Stimulated activated CD8-positive, alpha-beta memory T cell treated with anti-CD3 and anti-CD28 coated beads, Interleukin-15, amount 100 ng/mL, for 48 hours (primary cell): ENCODE measurements around the gene SHROOM1.
"Not testable (repeated sequence)": the region's sequence is repeated elsewhere in the genome, so short reads cannot be mapped to it uniquely, and the experiment has no call there.

Experiments used
- DNase-seq, 2 donors: peaks; one replicate each; pipeline ENCODE4 v3.0.0-alpha.2; 2020; ENCODE audit warnings: low read depth in 2 of 2

SHROOM1 gene, protein sequence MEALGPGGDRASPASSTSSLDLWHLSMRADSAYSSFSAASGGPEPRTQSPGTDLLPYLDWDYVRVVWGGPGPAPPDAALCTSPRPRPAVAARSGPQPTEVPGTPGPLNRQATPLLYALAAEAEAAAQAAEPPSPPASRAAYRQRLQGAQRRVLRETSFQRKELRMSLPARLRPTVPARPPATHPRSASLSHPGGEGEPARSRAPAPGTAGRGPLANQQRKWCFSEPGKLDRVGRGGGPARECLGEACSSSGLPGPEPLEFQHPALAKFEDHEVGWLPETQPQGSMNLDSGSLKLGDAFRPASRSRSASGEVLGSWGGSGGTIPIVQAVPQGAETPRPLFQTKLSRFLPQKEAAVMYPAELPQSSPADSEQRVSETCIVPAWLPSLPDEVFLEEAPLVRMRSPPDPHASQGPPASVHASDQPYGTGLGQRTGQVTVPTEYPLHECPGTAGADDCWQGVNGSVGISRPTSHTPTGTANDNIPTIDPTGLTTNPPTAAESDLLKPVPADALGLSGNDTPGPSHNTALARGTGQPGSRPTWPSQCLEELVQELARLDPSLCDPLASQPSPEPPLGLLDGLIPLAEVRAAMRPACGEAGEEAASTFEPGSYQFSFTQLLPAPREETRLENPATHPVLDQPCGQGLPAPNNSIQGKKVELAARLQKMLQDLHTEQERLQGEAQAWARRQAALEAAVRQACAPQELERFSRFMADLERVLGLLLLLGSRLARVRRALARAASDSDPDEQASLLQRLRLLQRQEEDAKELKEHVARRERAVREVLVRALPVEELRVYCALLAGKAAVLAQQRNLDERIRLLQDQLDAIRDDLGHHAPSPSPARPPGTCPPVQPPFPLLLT

DNA sequence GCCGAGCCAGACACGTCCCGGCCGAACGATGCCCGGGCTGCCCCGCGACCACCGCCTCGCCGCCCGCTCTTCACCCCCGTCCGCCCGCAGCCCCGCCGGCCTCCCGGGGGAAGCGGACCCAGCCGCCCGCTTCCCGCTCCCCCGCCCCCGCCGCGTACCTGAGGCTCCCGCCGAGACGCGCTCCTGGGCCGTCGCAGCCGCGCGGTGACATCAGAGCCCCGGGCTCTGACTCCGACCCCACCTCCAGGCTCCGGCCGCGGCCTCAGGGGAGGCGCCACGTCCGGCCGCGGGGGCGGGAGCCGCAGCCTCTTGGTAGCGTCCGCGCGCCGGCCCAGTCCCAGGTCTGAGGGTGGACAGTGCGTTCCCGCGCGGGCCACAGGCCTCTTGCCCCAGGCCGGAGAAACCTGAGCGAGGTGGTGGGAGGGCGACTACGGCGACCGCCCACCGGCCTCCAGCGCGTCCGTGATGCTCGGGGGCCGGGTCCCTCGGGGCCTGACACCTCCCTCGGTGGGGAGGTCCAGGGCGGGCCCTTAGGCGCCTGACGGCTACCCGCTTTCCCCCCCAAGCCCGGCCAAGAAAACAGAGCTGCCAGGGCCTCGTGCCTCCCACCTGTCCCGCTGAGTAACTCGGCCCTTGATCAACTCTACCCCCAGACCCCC, at the start of gene SHROOM1:
Gene SHROOM1 (minus strand): TSS at position 212 of the 659 bp plus-strand sequence. CDS start 4,507 bp downstream, outside the sequence.
- DNase-seq = no peak

DNA sequence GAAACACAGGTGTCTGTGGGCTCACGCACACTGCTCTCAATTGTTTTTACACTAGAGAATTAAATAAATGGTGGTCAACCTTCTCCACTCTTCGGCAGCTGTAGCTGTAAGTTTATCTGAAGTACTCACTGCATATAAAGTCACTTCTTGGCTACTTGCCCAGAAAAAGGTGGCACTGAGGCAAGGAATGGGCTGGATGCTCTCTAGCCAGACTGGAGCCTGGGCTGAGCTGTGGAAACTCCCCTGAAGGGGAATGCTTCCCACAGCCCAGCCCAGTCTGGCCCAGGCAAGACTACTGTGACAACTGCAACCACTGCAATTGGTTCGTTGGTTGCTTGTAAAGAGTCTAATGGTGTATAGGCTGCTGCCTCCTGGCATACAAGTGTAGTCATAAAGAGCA, 47.5 kb upstream of the SHROOM1 start:
- no peak for DNase-seq

DNA sequence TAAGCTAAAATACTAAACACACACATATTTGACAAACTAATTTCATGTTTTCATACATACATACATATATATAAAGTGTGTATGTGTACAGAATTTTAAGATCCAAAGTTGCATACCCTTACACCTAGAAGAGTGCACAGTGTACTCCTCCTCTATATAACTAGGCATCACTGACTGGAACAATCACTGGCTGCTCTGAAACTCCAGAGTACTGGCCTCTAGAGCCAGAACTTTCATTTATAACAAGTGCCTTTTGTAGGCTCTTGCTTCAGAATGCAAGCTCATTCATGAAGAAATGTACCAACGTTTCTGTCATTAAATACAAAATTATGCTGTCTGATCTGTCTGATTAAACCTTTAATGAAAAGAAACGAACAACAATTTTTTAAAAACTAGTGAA, 47.0 kb upstream of the SHROOM1 start:
- DNase-seq = no peak

DNA sequence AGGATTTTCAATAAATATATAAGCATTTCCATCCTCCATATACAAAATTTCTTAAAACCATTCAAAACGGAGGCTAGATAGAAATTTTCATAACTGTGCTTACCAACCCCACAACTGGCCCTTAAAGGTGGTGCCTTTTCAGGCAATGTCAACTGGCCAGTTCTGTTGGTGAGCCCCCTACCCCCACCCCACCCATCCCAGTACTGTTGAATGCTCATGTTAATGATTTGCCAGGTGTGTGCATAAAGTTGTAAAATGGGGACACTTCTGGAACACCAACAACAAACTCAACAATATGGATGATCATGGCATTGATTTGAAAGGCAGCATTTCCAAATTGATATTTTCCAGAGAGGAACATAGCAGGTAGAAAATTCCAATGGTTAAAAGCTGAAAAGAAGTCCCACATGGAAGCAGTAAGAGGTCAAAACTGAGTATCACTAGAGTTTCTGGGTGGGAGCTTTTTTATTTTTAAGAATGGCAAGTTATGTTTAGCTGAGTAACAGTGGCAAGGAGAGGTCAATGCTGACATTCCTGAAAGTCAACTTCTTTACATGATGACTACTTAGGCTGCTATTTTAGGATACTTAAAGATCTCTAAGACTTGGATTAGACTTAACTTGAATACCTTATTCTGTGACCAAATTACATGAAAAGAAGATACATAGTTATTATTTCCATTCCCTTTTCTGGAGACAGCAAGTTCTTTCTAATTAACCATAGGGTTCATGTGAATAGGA, 45.7 kb upstream of the SHROOM1 start:
- DNase-seq = no peak

DNA sequence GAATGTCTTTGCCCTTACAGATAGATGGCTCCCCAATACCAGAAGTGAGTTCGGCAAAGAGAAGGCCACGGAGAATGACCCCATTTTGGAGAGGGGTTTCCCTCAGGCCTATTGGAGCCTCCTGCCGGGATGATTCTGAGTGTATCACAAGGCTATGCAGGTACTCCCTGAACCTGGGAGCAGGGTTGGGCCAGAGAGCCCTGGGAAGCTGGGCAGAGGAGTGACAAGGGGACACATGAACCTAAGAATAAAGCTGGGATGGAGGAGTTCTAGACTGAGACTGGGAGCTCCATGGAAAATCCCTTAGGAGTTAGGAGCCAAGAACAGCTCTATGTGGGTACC, 43.5 kb upstream of the SHROOM1 start:
- no peak for DNase-seq

DNA sequence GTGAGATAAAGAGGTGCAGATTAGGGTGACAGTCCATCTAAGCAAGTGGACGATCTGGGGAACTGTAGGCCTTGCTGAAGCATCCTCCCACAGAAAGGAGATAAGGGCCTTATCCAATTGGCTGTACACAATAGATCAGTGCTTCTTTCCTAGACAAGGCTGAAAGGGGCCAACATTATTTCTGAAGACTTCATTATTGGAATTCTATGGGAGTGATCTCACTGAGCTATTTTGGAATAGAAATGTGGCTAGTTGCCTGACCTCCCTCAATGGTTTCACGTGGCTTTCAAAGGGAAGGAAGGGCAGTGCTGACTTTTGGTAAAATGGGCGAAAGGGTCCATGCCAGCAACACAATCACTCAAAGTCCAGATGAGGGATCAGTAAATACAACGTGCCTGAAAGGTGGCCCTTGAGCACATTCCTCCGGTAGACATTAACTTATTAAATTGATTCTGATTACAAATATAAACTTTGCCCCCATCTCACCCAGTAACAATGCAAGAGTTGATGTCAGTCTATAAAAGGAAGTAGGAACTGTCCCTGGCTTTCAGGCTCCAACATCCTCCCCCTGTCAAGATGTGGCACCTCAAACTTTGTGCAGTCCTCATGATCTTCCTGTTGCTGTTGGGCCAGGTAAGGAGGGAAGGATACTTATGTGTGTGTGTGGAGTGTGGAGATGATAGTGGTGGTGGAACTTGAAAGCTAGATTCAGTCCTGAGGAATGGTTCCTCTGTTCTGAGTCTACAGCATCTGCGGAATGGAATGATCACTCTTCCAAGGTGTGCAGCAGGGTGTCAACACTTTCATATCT, 42.9 kb upstream of the SHROOM1 start, which contains the start of gene LEAP2:
Gene LEAP2 (plus strand): TSS at position 550 of the 811 bp plus-strand sequence. CDS start 27 bp downstream, at position 577.
- DNase-seq = no peak

DNA sequence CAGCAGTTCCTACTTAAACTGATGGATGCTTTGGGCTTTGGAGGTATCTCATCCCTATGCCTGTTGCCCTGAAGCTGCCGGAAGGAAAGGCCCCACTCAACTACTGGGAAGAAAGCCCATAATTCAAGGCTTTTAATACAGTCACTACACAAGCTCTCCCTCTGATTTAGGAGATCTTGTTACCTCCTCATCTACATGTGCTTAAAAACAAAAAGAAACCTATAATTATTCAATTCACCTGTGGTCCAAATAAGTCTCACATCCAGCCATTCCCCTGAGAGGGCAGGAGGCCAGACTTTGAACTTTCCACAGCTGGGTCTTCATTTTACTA, 42.3 kb upstream of the SHROOM1 start:
- DNase-seq = no peak

DNA sequence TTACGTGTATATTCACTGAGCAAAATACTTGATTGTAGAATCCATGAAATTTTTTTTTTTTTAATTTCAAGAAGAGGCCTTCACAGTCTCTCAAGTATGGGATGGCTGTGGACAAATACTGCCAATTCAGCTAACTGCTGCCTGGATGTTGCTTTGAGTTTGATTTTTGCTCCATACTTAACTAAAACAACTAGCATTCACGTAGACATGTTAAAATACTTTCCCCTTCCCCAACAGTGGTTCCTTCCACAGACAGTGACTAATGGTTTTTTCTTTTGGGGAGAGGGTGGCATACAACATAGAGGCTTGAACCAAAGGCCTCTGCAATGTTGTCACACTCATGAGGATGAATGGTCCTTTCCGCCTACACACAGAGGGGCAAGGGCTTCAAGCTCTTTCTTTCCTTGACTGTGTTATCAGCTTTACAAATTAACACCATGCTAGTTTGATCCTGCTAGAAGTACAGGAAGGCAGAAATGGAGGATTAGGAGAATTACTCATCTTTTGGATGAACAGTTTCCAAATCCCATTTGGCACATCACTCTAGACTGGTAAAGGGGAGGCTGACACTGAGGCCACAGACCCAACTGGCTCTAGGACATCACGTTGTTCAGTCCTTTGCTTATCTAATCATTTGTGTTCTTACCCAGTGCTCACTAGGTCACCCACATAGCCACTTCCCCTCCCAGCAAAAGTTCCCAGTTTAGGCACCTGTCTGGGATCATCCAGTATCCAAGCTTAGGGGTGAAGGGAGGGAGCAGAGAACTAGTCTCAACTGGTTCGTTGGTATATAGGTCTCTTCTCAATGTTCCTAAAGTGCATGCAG, 41.2 kb upstream of the SHROOM1 start:
- no peak for DNase-seq

DNA sequence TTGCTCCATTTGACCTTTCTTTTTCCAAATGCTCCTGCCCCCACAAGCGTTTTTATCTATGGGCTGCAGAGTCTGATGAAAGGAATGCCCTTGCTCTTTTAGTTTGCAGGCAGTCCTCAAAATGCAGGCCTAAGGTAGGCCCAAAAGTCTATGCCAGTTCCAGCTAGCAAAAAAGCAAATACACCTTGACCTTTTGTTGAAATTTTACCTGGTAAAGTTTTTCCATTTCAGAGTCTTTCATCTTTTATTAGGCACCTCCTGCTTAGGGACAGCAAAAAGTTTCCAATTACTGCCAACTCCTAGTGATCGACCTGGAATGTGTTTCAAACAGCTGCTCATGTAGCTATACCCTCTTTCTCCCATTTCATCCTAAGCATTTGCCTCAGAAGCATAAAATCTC, 40.4 kb upstream of the SHROOM1 start:
- no peak for DNase-seq

DNA sequence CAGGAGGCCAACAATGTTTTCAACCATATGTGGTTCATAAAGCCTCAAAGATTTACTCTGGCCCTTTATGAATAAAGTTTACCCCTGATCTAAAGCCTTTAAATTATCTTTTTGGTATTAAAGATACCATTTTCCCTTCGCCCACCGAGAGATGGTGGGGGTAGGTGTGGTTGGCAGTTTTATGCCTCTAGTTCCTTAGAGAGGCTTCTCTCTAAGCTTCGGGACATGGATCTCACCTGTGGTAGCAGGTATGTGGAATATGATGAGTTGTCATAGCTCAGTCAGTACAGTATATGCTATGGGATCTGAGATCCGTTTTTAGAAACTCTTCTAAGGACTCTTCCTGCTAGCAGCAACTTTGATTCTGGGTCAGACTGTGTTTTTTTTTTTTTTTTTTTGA, 38.3 kb upstream of the SHROOM1 start:
- no peak for DNase-seq

DNA sequence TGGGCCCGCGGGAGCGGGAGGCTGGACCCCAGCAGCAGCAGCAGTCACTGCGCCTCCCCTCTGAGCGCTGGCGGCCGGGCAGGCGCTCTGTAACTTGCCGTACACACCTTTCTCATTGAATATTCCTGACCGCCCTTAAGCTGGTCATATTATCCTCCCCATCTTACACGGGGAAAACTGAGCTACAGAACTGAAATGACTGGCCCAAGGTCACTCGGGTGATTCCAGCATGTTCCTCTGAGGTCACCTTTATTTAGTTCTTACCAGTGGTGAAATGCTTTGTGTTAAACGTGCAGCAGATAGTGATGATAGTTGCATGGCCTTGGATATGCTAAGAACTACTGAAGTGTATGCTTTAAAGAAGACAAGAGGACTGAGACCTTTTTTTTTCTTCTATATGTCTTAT, 36.6 kb upstream of the SHROOM1 start:
- DNase-seq = no peak

DNA sequence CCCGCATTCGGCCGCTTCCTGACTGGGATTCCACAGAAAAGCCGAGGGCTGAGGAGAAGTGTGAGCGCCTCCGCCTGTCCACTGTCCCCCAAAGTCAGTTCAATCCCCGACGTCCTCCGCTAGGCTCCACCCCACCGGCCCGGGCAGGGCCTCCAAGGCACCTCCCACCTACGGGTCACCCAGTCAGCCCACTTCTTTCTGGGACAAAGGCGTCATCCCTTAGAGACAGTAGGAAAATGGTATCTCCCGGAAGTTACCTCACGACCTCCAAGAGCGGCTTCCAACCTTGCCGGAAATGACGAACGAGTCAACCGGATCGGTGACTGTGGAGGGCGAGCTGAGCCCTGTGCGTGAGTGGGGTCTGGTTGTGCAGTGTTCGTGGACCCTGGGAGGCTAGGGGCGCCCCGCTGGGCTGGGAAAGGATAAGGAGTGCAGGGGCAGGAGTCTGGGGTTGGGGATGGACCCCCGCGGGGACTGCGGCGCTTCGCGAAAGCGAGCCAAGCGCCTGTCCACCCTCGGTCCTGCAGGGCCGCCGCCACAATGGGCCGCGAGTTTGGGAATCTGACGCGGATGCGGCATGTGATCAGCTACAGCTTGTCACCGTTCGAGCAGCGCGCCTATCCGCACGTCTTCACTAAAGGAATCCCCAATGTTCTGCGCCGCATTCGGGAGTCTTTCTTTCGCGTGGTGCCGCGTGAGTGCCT, 36.0 kb upstream of the SHROOM1 start, which contains the start of the genes GDF9 and UQCRQ:
Gene GDF9 (minus strand): TSS at position 128 of the 704 bp plus-strand sequence. CDS start 1,936 bp downstream, outside the sequence.
Gene UQCRQ (plus strand): TSS at position 301 of the 704 bp plus-strand sequence. CDS start 240 bp downstream, at position 541.
- peak; percentile 87 to 90 for DNase-seq

DNA sequence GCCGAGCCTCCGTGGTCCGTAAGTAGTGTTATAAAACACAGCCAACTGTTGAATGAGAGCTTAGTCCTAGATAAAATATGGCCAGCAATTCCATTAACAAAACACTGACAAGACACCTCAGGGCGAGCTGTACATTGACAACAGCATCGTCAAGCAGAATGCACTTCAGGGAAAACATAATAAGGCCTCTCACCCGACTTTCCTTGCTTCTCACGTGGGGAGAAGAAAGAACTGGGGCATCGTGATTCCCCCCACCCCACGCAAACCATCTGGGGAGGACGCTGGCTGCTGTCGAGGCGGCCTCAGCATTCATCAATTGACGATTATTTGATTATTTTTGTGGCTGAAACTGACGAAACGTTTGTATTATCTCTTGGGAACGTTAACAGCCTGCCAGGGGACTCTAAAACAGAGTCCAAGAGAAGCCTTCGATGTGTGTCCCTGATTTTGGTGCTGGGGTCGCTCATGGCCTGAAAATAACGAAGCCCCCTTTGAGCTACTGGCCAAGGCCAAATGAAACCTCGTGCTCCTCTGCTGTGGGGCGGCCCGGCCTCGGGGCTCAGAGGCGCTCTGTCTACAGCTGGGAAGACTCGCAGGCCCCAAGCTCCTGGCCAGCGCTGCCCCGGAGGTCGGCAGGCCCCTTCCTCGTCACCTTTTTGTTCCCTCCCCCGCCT, 35.4 kb upstream of the SHROOM1 start:
- no peak for DNase-seq

DNA sequence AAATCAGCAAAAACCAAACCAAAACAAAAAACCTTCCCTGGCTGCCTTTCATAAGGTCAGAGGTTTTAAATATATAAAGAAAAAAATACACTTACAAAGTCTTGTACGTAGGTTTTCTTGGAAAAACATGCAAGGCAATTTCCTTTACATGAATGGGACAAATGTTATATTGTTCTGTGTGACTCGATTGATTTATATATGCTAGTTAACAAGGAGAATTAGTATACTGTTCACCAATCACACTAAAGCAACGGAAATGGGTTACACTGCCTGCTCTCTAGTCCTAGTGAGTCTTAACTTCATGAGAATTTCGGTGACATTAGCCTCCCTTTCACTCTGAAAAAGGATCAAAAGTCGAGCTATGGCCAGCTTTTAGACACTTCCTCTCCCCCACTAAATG, 30.3 kb upstream of the SHROOM1 start:
- no peak for DNase-seq

DNA sequence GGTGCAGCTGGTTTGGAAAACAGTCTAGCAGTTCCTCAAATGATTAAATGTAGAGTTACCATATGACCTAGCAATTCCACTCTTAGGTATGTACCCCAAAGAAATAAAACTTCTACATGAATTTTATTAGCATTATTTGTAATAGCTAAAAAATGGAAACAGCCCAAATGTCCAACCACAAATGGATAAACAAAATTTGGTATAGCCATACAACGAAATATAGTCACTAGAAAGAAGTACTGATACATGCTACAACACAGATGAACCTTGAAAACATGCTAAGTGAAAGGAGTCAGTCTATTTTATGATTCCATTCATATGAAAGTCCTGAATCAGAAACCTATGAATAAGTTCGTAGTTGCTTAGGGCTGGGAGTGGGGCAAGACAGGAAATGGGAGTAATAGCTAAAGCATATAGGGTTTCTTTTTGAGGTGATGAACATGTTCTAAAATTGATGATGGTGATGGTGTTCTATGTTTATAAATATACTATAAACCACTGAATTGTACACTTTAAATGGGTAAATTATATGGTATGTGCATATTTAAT, 29.5 kb upstream of the SHROOM1 start:
- DNase-seq = no peak

DNA sequence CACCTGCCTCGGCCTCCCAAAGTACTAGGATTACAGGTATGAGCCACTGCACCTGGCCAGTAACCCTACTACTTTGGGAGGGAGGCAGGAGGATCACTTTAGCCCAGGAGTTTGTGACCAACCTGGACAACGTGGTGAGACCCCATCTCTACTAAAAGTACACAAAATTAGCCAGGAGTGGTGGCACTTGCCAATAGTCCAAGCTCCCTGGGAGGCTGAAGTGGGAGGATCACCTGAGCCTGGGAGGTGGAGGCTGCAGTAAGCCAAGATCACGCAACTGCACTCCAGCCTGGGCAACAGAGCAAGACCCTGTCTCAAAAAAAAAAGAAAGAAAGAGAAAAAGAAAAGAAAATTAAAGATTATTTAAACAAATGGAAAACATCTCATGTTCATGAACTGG, 25.6 kb upstream of the SHROOM1 start:
- no peak for DNase-seq

DNA sequence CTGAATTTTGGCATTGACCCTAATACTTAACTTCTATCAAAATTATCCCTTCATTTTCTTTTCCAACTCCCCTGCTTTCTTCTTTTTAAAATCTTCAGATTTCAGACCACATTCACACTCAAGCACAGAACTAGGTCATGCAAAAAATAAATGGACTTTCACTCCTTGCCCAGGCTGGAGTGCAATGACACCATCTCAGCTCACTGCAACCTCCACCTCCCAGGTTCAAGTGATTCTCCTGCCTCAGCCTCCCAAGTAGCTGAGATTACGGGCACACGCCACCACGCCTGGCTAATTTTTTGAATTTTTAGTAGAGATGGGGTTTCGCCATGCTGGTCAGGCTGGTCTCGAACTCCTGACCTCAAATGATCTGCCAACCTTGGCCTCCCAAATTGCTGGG, 24.5 kb upstream of the SHROOM1 start:
- DNase-seq = not testable (repeated sequence)

DNA sequence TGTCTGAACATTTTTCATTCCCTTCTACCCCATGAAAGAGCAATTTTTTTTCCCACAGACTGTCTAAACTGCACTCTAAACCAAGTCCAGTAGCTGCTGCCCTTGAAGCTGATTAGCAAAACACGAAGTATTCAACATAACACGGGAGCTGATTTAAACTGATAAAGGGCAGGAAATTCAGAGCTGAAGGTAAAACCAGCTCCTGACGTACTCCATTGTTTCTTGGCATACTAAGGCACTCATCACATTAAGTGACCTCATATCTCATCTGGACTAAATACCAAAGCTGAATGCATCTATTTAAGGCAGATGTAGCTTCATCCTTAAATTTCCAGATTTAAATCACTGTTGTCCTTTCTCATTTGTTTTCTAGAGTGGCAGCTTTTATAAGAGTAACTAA, 23.9 kb upstream of the SHROOM1 start:
- DNase-seq = no peak
